Breast epithelium (tissue), 3 donors: ENCODE results near the gene C10orf95.

Experiments used
- POLR2A ChIP-seq: fragments of 450-650 bp; IDR thresholded peaks from one replicate; pipeline ENCODE4 v1.6.1; 2016; ENCODE audit warnings: antibody characterized with exemption, mild to moderate bottlenecking, moderate library complexity
- POLR2AphosphoS5 ChIP-seq, 3 donors: sonication (generic); formaldehyde crosslinking; IDR thresholded peaks; one replicate each; pipeline ENCODE4 v1.6.1; 2017; ENCODE audit warnings: antibody characterized with exemption in 3 of 3
- TF ChIP-seq, protein P1 (sequence below), 3 donors: fragments of 450-650 bp; IDR thresholded peaks; one replicate each; pipeline ENCODE4 v1.5.1; 2016 to 2017; ENCODE audit warnings: antibody characterized with exemption in 3 of 3, mild to moderate bottlenecking in 3 of 3, moderate library complexity in 3 of 3

- TF ChIP-seq, protein P1, sequence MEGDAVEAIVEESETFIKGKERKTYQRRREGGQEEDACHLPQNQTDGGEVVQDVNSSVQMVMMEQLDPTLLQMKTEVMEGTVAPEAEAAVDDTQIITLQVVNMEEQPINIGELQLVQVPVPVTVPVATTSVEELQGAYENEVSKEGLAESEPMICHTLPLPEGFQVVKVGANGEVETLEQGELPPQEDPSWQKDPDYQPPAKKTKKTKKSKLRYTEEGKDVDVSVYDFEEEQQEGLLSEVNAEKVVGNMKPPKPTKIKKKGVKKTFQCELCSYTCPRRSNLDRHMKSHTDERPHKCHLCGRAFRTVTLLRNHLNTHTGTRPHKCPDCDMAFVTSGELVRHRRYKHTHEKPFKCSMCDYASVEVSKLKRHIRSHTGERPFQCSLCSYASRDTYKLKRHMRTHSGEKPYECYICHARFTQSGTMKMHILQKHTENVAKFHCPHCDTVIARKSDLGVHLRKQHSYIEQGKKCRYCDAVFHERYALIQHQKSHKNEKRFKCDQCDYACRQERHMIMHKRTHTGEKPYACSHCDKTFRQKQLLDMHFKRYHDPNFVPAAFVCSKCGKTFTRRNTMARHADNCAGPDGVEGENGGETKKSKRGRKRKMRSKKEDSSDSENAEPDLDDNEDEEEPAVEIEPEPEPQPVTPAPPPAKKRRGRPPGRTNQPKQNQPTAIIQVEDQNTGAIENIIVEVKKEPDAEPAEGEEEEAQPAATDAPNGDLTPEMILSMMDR (IDR thresholded peaks at IDR 0.05): no peak
- no peak for TF ChIP-seq POLR2A
- no peak for TF ChIP-seq POLR2AphosphoS5 (IDR thresholded peaks at IDR 0.05)
Measured at GRCh38 chr10:102492983-102493382, 41.6 kb upstream of the C10orf95 start.
